Brain pericyte (primary cell): ENCODE data around the gene COQ9.
"Not testable (repeated sequence)": the region's sequence is repeated elsewhere in the genome, so short reads cannot be mapped to it uniquely, and the experiment has no call there.

ENCODE experiments used
- DNase-seq: peaks from one replicate; pipeline ENCODE4 v3.0.0-alpha.2; 2012; ENCODE audit warnings: low read depth, low spot score

COQ9 gene, protein sequence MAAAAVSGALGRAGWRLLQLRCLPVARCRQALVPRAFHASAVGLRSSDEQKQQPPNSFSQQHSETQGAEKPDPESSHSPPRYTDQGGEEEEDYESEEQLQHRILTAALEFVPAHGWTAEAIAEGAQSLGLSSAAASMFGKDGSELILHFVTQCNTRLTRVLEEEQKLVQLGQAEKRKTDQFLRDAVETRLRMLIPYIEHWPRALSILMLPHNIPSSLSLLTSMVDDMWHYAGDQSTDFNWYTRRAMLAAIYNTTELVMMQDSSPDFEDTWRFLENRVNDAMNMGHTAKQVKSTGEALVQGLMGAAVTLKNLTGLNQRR

DNA sequence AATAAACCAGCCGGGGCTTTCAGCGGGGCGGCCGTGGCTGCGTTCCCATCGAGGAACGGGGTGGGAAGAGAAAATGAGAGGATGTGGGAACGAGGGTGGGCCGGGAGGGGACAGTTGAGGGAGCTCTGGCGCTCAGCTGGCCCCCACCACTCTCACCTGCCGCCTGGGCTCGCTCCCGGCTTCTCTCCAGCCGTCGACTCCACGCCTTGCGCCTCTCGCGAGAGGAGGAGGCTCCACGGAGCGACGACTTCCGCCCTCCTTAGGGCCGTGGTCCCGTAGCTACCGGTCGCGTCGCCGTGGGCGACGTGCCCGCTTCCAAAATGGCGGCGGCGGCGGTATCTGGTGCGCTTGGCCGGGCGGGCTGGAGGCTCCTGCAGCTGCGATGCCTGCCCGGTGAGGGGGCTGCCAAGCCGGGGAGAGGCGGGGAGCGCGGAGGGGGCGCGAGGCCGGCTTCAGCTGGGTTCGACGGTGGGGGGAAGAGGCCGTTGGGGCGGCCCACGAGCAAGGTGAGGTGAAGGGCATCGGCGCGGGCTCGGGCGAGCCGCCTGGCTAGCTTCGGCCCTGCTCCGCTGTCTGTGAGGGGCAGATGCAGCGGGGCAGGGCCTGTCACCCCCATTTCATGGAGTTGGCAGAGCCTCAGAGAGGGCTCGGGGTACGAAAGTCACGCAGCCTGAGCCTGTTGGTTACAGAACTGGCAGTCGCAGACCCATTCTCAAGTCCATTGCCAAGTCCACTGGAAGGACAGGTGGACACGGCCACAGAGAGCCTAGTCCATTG lies at the start of gene COQ9, which contains the start of gene CIAPIN1:
COQ9 (plus strand) TSS at position 294 of the 777 bp plus-strand sequence; CDS start at position 321, 27 bp downstream.
CIAPIN1 (minus strand) TSS at position 200 of the 777 bp plus-strand sequence. CDS start 6,457 bp downstream, outside the sequence.
- peak; percentile 78 for DNase-seq

DNA sequence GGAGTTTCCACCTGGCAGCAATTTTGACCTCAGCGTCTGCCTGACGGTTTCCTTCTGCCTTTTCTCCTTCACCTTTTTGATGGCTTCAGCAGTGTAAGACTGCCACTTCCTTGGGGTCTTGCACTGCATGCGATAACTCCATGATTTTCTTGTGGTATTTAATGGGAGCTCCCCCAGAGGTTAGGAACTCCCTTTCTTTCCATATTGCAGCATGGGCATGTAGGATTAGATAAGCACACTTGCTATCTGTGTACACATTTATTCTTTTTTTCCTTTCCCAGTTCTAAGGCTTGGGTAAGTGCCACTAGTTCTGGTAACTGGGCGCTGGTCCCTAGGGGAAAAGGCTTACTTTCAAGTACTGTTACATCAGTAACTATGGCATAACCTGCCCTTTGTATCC lies 49.8 kb upstream of the COQ9 start:
- DNase-seq: not testable (repeated sequence)

DNA sequence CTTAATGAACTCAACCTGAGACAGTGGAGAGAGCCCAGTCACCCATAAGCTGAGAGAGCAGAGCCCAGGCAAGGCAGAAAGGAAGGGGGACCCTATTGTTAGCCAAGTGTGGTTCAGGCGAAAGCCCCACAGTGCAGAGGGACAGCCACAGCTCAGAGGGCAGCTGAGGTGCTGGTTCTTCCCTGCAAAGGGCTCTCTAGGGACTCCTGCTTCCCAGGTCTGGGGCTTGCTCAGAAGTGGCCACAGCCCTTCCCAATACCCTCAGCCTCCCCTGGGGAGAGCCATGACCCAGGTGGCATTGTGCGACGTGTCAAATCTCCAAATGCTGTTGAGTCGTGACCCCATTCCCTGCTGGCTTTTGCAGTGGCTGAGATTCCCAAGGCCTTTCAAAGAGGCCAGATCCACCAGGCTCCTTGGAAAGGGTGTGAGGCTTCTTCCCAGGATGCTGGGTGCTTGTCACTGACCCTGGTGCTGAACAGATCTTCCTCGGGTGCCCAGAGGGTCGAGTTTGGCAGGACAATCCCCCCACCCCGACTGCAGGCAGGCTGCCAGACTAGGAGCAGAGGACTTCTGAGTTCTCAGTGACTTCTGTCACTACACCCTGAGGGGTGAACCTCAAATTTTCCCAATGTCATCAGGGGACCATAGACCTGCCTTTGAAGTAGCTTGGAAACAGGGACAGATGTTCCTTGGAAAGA lies 45.2 kb upstream of the COQ9 start:
- DNase-seq: no peak

DNA sequence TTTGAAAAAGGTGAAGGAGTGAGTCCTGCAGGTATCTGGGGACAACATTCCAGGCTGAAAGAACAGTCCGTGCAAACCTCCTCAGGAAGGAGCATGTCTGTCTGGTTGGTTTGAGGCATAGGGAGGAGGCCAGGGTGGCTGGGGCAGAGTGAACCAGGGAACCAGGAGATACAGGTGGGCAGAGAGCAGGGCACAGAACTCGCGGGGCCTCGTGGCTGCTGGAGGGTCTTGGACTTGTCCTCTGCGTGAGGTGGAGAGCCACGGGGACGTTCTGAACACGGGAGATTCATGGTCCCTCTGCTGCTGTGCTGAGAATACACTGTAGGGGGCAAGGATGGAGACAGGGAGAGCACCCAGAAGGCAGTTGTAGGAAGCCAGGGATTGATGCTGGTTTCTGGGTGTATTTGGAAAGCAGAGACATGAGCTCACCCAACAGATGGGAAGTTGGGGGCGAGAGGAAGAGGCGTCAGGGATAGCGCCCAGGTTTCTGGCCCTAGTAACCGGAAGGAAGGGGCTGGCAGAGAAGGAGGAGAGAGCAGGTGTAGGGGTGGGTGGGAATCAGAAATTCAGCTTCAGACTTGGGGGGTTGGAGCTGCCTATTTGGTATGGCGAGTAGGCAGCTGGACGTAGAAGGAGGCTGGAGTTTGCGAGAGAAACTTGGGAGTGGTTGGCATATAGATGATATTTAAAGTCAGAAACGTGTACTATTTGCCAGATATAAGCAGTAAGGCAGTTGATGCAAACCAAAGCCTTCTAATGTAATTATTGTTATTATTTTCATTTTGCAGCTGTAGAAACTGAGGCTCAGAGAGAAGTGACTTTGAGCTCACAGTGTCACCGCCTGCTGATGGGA lies 43.1 kb upstream of the COQ9 start, which contains the start of gene CCL17:
CCL17 (plus strand) TSS at position 803 of the 853 bp plus-strand sequence. CDS start 9,166 bp downstream, outside the sequence.
- DNase-seq: no peak

DNA sequence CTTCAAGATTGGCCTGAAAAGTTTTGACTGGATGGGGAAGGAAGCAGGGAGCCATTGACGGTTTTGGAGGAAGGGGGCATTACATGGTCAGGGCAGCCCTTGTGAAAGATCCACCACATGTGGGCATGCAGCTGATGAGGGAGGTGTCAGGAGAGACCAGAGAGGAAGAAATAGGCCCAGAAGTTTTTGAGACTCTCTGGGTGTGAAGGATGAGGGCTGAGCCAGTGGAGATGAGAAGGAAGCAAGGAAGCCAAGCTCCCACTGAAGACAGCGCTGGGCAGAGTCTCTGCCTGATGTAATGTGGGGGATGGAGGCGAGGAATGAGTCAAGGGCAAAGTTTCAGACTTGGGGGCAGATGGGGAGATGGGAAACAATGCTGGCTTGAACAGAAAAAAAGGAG lies 42.2 kb upstream of the COQ9 start:
- no peak for DNase-seq

DNA sequence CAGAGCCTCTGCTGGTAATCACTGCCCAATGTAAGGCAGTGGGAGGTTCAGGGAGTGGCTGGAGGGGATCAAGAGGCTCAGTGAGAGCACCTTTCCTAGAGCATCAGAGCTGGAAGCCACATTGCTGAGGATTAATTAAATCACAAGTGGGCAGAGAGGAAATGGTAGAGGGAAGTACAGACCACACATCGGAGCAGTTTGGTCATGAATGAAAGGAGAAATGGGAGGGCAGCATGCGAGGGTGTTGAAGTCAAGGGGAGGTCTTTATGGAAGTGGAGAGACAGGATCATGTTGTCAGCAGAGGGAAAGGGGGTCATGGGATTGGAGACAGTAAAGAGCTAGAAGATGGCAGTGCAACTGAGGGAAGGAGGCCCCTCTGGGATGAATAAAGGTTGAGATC lies 40.4 kb upstream of the COQ9 start:
- no peak for DNase-seq

DNA sequence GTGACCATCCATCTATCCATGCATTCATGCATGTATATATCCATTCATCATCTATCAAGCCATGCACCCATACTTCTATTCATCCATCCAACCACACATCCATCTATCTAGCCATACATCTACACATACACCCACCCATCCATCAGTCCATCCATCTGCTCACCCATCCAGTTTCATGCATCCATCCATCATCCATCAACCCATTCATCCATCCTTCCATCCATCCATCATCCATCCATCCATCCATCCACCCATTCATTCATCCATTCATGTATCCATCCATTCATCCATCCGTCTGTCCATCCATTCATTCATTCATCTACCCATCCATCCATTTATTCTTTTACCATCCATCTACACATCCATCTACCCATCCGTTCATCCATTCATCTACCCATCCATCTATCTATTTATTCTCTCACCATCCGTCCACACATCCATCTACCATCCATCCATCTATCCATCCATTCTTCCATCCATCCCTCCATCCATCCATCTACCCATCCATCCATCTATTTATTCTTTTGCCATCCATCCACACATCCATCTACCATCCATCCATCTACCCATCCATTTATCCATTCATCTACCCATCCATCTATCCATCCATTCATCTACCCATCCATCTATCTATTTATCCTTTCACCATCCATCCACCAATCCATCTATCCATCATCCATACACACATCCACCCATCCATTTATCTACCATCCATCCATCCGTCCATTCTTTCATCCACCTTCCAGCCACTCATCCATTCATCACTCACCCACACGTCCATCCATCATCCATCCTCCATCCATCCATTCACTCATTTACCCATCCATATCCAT lies 39.5 kb upstream of the COQ9 start:
- no peak for DNase-seq

DNA sequence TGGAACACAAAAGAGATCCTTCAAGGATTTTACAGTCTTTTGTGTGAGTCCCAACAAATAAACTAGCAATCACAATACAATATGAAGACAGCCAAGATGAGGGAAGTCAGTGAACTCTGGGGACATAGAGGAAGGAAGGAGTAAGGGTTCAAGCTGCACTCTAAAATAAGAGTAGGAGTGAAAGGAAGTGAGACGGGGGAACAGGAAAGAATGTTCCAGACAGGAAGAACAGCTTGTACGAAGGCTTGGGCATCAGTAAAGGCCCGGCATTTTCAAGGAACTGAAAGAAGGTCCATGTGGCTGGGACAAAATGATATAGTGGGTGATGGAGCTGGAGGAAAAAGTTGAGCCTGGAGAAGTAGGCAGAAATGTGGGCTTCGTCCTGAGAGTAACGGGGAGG lies 38.2 kb upstream of the COQ9 start:
- no peak for DNase-seq

DNA sequence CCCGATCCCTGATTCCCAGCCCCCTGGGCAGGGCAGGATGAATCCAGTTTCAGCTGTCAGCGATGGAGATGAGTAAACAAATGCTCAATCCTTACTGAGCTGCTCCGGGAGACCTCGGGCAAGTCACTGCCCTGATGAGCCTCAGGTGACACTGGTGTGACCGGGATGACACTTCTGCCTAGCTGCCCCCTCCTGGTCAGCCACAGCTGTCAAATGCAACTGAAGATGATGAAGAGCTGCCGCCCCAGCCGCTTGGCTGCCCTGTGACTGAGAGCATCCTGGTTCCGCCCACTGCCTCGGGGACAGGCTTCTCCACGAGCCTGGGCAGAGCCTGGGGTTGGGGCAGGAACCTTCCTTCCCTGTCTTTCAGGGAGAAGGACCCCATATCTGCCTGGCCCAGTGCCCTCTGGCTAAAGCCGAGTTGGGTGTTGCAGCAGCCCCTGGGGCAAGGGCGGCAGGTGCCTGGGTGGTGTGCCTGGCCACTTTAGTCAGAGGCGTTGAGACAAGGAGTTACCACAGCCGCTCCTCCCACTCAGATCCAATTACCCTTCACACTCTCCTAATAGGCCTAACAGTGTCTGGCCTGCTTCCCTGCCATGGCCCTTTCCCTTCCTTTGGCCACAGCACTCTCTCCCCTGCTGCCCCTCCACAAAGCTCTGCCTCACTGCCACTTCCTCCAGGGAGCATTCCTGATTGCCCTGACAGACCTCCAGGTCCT lies 37.2 kb upstream of the COQ9 start:
- DNase-seq: no peak

DNA sequence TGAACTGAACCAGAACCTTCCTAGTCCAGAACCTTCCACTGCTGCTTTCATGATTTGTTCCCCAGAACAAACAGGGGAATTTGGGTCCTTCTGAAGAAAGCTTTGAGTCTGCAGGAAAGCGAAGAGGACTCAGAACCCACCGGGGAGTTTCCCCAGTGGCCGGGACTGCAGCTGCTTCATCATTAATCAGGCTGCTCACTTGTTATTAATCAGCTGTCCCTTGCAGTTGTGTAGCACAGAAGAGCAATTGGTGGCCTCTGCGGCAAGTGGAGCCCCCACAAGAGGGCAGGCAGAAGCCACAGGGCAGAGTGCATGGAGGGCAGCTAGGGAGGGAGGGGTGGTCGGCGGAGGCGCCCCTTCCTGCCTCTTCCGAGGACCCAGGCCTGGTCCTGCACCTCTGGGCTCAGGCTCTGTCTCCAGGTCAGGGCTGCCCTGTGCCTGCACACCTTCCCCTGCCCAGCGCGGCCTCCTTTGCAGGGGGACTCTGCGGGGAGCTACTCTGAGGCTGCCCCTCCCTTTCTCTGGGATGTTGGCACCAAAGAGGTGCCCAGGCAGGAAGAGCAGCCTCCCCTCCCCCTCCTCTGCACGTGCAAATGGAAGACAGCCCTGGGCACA lies 35.8 kb upstream of the COQ9 start:
- DNase-seq: no peak

DNA sequence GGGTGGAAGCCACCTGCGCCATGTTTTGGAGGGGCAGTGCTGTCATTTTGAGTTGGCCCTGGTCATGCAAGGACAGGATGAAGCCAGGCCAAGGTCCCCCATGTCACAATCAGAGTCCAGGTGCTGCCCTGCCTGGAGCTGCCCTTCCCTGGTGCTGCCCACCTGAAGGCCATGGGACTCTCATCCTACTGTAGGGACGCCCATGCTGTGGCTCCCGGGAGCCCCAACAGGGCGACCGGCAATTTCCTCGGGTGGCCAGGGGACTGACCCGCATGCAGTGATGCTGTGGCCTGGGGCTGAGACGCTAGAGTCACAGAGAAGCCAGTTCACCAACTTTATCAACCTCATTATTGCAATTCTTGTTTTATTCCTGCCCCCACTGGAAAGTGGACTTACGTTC lies 34.7 kb upstream of the COQ9 start:
- no peak for DNase-seq

DNA sequence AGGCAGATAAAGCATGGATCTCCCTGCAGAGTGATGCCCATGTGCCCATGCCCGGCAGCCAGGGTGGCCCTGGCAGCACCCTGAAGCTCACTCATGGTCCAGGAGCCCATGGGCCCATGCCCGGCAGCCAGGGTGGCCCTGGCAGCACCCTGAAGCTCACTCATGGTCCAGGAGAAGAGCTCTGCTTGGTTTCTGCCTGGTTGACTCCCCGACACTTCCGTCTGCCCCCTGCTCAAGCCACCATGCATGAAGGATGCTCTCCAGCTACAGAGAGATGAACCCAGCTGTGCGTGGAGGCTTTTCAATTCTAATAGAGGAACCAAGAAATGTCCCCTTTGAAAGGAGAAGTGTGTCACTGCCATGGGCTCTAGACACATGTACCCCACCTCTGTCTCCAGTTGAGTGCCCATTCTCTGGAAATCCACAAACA lies 34.0 kb upstream of the COQ9 start:
- no peak for DNase-seq

DNA sequence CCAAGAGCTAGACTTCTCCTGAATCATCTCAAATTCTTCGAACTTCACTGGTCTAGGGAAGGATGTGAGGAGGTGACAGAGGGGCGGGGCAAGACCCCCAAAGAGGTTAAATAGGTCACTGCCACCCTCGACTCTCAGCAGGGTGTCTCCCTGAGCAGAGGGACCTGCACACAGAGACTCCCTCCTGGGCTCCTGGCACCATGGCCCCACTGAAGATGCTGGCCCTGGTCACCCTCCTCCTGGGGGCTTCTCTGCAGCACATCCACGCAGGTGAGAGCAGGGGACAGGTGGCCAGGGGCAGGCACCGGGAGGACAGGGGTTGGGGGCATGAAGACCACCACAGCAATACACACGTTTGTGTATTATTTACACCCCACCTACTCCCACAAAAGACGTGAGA lies 33.5 kb upstream of the COQ9 start:
- DNase-seq: no peak

DNA sequence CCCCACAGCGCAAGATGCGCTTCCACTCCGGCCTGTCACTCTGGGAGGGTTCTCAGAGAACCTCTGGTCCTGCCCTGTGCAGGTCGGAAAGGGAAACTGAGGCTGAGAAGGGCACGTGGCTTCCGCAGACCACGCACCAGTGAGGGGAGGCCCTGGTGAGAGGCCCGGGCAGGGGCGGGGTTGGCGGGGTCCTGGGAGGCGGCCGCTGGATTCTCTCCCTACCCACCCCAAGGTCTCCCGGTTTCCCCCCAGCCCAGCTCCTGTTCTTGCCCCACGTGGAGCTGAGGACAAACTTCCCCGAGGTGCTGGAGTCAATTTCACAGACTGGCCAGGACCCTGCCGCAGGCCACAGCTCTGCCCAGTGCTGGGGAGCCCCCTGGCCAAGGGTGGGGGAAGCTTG lies 31.2 kb upstream of the COQ9 start:
- DNase-seq: no peak

DNA sequence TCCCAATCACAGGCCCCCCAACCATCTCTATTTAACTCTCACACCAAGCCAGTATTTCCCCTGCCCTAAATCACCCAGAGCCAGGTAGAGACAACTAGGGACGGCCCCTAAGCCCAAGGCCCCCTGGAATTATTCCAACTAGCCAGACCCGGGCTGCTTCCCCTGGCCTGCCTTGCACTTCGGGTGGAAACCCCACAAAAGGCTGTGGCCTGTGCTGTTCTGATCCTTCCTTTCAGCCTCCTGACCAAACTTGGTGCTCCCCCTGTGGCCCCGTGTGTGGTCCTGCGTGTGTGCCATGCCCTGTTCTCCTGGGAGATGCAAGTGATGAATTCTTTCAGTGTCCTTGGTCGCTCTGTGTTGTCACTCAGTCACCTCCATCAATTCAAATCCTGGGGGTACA lies 27.8 kb upstream of the COQ9 start:
- no peak for DNase-seq

DNA sequence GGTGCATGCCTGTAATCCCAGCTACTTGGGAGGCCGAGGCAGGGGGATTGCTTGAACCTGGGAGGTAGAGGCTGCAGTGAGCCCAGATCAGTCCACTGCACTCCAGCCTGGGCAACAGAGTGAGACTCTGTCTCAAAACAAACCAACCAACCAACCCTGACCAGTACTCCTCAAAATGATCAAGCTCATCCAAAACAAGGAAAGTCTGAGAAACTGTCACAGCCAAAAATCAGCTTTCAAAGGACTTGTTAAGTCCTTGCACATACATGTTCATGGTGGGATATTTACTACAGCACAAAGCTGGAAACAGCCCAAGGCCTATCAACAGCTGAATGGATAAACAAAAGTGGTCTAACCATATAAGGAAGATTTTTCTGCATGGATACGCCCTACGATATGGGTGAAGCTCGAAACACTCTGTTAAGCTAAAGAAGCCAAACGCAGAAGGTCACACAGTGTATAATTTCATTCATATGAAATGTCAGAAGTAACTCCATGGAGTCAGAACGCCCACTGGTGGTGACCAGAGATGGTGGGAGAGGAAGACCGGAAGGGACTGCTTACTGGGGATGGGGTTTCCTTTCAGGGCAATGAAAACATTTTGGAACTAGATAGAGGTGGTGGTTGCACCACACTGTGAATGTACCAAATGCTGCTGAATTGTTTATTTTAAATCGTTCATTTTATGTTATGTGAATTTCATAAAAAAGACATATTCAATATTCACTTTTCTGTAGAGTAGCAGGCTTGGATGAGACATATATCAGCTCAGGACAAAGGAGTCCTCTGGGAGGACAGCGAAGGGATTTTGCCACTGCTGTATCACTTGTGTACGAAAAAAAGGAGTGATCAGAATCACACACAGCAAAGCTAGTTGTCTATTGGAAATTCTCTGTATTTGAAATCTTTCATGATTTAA lies 25.0 kb upstream of the COQ9 start:
- DNase-seq: peak; percentile 13

DNA sequence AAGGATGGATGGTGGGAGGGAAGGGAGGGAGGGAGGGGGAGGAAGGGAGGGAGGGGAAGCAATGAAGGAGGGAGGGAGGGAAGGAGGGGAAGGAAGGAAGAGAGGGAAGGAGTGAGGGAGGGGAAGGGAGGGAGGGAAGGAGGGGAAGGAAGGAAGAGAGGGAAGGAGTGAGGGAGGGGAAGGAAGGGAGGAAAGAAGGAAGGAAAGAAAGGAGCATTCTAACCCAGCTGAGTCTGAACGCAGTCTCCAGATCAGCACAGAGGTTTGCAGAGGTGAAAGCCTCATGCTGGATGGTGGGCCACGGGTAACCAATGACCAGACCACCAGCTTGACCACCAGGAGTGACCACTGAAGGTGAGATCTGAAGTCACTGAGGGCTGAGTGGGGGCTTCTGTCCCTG lies 24.1 kb upstream of the COQ9 start:
- no peak for DNase-seq

DNA sequence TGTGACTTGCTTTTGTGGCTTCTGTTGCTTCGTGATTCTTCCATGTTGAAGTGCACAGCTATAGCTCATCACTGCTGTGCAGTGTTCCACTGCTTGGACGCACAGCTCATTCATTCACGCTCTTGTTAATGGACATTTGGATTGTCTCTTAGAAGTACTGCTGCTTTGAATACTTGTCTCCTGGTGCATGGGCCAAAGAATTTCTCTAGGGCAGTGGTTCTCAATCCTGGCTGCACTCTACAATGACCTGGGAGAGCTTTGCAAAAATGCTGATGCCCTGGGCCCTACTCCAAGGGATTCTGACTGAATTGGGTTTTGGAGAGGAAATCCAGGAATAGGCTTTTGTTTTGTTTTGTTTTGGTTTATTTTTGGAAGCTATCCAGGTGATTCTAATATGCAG lies 22.7 kb upstream of the COQ9 start:
- DNase-seq: no peak
